ENCODE measurements around the gene CRABP2.

Gene CRABP2

DNA sequence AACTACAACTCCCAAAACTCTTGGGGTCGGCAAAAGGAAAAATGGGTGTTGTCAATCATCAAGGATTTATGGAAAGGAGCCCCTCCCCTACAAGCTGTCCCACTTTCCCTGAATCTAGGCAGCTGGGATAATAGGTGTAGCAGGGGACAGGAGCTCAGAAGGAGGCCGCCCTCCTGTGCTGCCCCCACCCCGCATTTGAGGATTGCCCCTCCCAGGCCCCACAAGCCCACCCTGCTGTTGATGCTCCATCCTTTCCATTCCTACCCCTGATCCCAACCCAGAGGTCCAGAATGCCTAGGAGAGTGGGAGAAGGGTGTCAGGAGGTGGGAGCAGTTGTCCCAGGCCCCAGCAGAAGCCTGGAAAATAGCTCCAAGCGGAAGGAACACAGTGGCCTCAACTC is 37.4 kb upstream of the CRABP2 start:
- 100% methylated on average over 2 of the region's 4 CpGs for WGBS (ENCODE audit: insufficient coverage)
- ChIA-PET POLR2A (no interaction called here), CTCF (interaction anchor here (1.2 to 3.5 kb wide), 2 partner anchors 15 to 50 kb away, joined by 3 to 25 read pairs; partner anchors contain the start of genes ISG20L2 and METTL25B)
- Histone ChIP-seq H3K36me3 (ENCODE audit: control insufficient read depth in 4 of 4, insufficient read depth in 4 of 4, low read length in 3 of 4) (peaks cover 6 to 61% (median 20%) of the 10 kb centered on the region in 4 experiments), H3K4me3 (ENCODE audit: control insufficient read depth in 1 of 7, extremely low read depth in 1 of 7, insufficient read depth in 4 of 7, low read depth in 2 of 7, low read length in 6 of 7) (no peak overlapping the region), H3K27me3 (replicated peaks in 2 of 5; ENCODE audit: control insufficient read depth in 4 of 5, insufficient read depth in 5 of 5, low read length in 4 of 5) (no peaks in the 10 kb centered on the region), H3K9me3 (ENCODE audit: control extremely low read depth in 1 of 5, control insufficient read depth in 4 of 5, insufficient read depth in 2 of 5, low read depth in 1 of 5, low read length in 4 of 5) (no peaks in the 10 kb centered on the region), H3K4me1 (ENCODE audit: control extremely low read depth in 1 of 4, control insufficient read depth in 4 of 4, insufficient read depth in 4 of 4, low read length in 3 of 4) (peaks cover 23 to 67% (median 58%) of the 10 kb centered on the region in 4 experiments), H3K27ac (ENCODE audit: insufficient read depth in 1 of 2, low read depth in 1 of 2, low read length in 2 of 2, poor library complexity in 1 of 2, severe bottlenecking in 2 of 2) (peak overlapping the region in 1 of 2 experiments; percentile 11)
- DNase-seq, result no peak

DNA sequence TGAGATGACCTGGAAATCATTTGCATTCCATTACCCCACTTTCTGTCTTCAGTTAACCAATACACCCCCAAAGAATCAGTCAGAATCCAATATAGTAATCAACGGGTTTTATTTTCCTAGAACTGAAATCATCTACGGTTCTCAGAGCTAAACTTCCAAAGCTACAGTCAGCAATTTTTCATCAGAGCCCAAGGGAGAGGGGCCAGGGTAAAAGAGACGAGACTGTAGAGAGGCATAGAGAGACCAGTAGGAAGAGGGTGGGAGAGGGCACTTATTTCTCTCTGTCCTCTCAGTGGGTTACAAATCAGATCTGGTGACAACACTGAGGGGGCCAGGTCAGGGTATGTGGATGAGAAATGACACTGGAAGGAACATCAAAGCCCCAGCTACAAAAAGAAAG is 36.6 kb upstream of the CRABP2 start:
- POLR2A ChIA-PET, result interaction anchor here (1.4 kb wide), 1 partner anchor 9 kb away, joined by 5 read pairs; the partner anchor contains the start of gene HDGF

DNA sequence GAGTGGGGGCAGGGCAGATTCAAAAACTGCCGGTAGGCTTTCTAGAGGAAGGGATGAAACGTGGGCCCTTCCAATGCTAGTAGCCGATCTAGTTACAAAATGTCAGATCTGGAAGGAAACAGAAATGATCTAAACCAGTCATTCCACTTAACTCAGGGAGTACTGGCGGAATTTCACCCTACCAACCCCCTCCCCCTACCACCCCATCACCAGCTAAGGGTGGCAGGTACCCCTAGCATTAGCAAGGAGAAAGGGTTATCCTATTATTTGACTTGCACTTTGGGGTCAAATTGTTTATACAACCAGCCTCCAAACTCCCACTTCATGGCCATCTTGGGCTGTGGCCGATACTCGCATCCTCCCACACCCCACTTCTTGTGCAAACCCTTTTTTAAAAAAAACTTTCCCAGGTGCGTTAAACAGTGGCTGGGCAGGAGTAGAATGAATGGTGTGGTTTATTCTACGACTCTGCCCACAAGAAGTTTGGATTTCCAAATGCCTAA is 36.1 kb upstream of the CRABP2 start:
- Histone ChIP-seq H3K9me3 (ENCODE audit: control extremely low read depth in 1 of 5, control insufficient read depth in 4 of 5, insufficient read depth in 2 of 5, low read depth in 1 of 5, low read length in 4 of 5) (no peaks in the 10 kb centered on the region), H3K36me3 (ENCODE audit: control insufficient read depth in 4 of 4, insufficient read depth in 4 of 4, low read length in 3 of 4) (peaks cover 11 to 71% (median 28%) of the 10 kb centered on the region in 4 experiments)
- WGBS (ENCODE audit: insufficient coverage), result 26% methylated on average over 3 of the region's 8 CpGs

More for the DNA sequence above, 36.6 kb upstream of the CRABP2 start:
- Histone ChIP-seq H3K27me3 (replicated peaks in 2 of 5; ENCODE audit: control insufficient read depth in 4 of 5, insufficient read depth in 5 of 5, low read length in 4 of 5) (no peaks in the 10 kb centered on the region), H3K36me3 (ENCODE audit: control insufficient read depth in 4 of 4, insufficient read depth in 4 of 4, low read length in 3 of 4) (peaks cover 6 to 66% (median 25%) of the 10 kb centered on the region in 4 experiments), H3K9me3 (ENCODE audit: control extremely low read depth in 1 of 5, control insufficient read depth in 4 of 5, insufficient read depth in 2 of 5, low read depth in 1 of 5, low read length in 4 of 5) (no peaks in the 10 kb centered on the region), H3K27ac (ENCODE audit: insufficient read depth in 1 of 2, low read depth in 1 of 2, low read length in 2 of 2, poor library complexity in 1 of 2, severe bottlenecking in 2 of 2) (peak overlapping the region in 1 of 2 experiments; percentile 78), H3K4me3 (ENCODE audit: control insufficient read depth in 1 of 7, extremely low read depth in 1 of 7, insufficient read depth in 4 of 7, low read depth in 2 of 7, low read length in 6 of 7) (peak overlapping the region in 1 of 7 experiments; percentile 61), H3K4me1 (ENCODE audit: control extremely low read depth in 1 of 4, control insufficient read depth in 4 of 4, insufficient read depth in 4 of 4, low read length in 3 of 4) (peaks cover 20 to 60% (median 52%) of the 10 kb centered on the region in 4 experiments)
- 100% methylated on average over 2 of the region's 3 CpGs for WGBS (ENCODE audit: insufficient coverage)
- CTCF ChIA-PET, result interaction anchor here (1.1 to 3.5 kb wide), 6 partner anchors 11 to 118 kb away, joined by 3 to 25 read pairs (median 6); partner anchors contain the start of genes ISG20L2, METTL25B and PRCC
- no peak for DNase-seq

DNA sequence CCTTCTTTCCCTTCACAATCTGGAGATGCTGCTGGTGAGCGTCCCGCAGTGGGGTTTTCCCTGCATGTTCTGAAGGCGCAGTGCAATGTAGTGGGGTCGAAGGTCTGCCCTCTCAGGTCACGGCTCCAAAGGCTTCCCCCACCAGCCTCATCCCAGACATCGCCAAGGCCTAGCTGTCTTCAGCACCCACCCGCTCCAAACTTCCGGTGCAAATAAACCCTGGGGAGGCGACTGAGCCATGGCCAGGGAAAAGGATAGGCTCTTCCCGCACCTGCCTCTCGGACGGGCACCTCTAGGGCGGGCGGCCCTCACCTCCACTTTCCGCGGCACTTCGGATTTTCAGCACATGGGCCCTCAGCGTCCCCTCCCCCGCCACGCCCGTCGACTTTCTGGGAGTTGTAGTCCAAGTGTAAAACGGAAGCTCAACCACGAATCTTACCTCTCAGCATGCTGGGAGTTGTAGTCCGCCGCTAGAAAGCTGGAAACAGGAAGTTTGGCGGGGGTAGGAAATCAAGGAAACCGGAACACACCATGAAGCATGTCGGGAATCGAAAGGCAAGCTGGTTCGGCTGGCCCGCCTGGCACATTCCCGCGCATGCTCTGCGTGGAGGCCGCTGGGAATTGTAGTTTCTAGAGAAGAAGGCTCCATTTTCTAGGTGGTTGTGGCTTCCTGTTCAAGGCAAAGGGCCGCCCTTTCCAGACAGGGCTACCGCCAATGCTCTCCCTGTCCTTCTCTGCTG is 35.5 kb upstream of the CRABP2 start, which contains the start of gene MRPL24:
MRPL24 (minus strand) TSS at position 348 of the 740 bp plus-strand sequence. CDS start 2,384 bp downstream, outside the sequence.
- 0% methylated on average over 32 of the region's 38 CpGs for WGBS (ENCODE audit: insufficient coverage)
- CTCF ChIA-PET, result interaction anchor here (1.1 to 3.5 kb wide), 7 partner anchors 10 to 119 kb away, joined by 3 to 25 read pairs (median 5); partner anchors contain the start of genes HDGF, ISG20L2, METTL25B and PRCC
- H3K4me3 ChIP-seq (ENCODE audit: control insufficient read depth in 1 of 7, extremely low read depth in 1 of 7, insufficient read depth in 4 of 7, low read depth in 2 of 7, low read length in 6 of 7), result peak within 1 kb of the TSS; percentile 63 to 91 (median 83)
- H3K27me3 ChIP-seq (replicated peaks in 2 of 5; ENCODE audit: control insufficient read depth in 4 of 5, insufficient read depth in 5 of 5, low read length in 4 of 5), result no peaks in the 10 kb centered on the region
- peaks cover 16 to 49% (median 41%) of the 10 kb centered on the region in 4 experiments for H3K4me1 ChIP-seq (ENCODE audit: control extremely low read depth in 1 of 4, control insufficient read depth in 4 of 4, insufficient read depth in 4 of 4, low read length in 3 of 4)
- peak; percentile 99 to 100 (median 100) for DNase-seq
- H3K27ac ChIP-seq (ENCODE audit: insufficient read depth in 1 of 2, low read depth in 1 of 2, low read length in 2 of 2, poor library complexity in 1 of 2, severe bottlenecking in 2 of 2), result peak within 1 kb of the TSS; percentile 52 to 83
- H3K36me3 ChIP-seq (ENCODE audit: control insufficient read depth in 4 of 4, insufficient read depth in 4 of 4, low read length in 3 of 4), result peaks cover 11 to 73% (median 30%) of the 10 kb centered on the region in 4 experiments
- POLR2A ChIA-PET, result interaction anchor here (0.7 to 1.4 kb wide), 7 partner anchors 9 to 159 kb away, joined by 3 to 5 read pairs (median 4); partner anchors contain the start of genes HDGF, ISG20L2, METTL25B and PRCC
- no peaks in the 10 kb centered on the region for H3K9me3 ChIP-seq (ENCODE audit: control extremely low read depth in 1 of 5, control insufficient read depth in 4 of 5, insufficient read depth in 2 of 5, low read depth in 1 of 5, low read length in 4 of 5)

More for the DNA sequence above, 36.1 kb upstream of the CRABP2 start:
- ChIA-PET CTCF (interaction anchor here (1.1 to 3.5 kb wide), 6 partner anchors 11 to 118 kb away, joined by 3 to 25 read pairs (median 6); partner anchors contain the start of genes ISG20L2, METTL25B and PRCC), POLR2A (interaction anchor here (0.7 to 1.4 kb wide), 6 partner anchors 10 to 158 kb away, joined by 3 to 5 read pairs (median 4); partner anchors contain the start of genes HDGF, ISG20L2, METTL25B and PRCC)
- peaks cover 20 to 55% (median 47%) of the 10 kb centered on the region in 4 experiments for H3K4me1 ChIP-seq (ENCODE audit: control extremely low read depth in 1 of 4, control insufficient read depth in 4 of 4, insufficient read depth in 4 of 4, low read length in 3 of 4)
- peak overlapping the region; percentile 40 to 78 for H3K27ac ChIP-seq (ENCODE audit: insufficient read depth in 1 of 2, low read depth in 1 of 2, low read length in 2 of 2, poor library complexity in 1 of 2, severe bottlenecking in 2 of 2)
- H3K27me3 ChIP-seq (replicated peaks in 2 of 5; ENCODE audit: control insufficient read depth in 4 of 5, insufficient read depth in 5 of 5, low read length in 4 of 5), result no peaks in the 10 kb centered on the region
- H3K4me3 ChIP-seq (ENCODE audit: control insufficient read depth in 1 of 7, extremely low read depth in 1 of 7, insufficient read depth in 4 of 7, low read depth in 2 of 7, low read length in 6 of 7), result peak overlapping the region in 6 of 7 experiments; percentile 30 to 91 (median 61)
- no peak for DNase-seq

DNA sequence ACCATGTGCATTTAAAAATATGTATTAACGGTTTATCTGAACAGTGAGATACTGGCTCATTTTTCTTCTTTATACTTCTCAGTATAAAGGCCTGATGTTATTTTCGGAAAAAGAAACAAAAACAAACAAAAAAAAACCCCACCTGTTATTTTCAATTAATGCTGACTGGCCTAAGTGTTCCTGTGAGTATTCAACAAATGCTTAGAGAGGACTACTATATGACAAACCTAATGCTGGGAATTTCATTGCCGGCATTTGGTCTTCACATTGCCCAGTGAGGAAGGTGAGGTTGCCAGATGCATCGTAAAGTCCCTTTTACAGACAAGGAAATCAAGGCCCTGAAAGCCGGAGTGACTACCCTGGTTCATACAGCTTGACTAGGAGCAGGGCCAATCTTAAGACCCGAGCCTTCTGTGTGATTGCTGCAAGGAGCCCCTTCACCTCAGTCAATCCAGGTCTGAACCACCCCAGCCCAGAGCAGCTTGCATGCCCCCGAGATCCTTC is 34.9 kb upstream of the CRABP2 start:
- CTCF ChIA-PET, result interaction anchor here (1.3 to 3.5 kb wide), 5 partner anchors 10 to 117 kb away, joined by 3 to 25 read pairs (median 6); partner anchors contain the start of genes HDGF, ISG20L2, METTL25B and PRCC
- Histone ChIP-seq H3K27ac (ENCODE audit: insufficient read depth in 1 of 2, low read depth in 1 of 2, low read length in 2 of 2, poor library complexity in 1 of 2, severe bottlenecking in 2 of 2) (peak overlapping the region; percentile 52 to 83), H3K27me3 (replicated peaks in 2 of 5; ENCODE audit: control insufficient read depth in 4 of 5, insufficient read depth in 5 of 5, low read length in 4 of 5) (no peaks in the 10 kb centered on the region), H3K4me1 (ENCODE audit: control extremely low read depth in 1 of 4, control insufficient read depth in 4 of 4, insufficient read depth in 4 of 4, low read length in 3 of 4) (peaks cover 11 to 43% (median 35%) of the 10 kb centered on the region in 4 experiments), H3K9me3 (ENCODE audit: control extremely low read depth in 1 of 5, control insufficient read depth in 4 of 5, insufficient read depth in 2 of 5, low read depth in 1 of 5, low read length in 4 of 5) (no peaks in the 10 kb centered on the region), H3K36me3 (ENCODE audit: control insufficient read depth in 4 of 4, insufficient read depth in 4 of 4, low read length in 3 of 4) (peaks cover 12 to 71% (median 32%) of the 10 kb centered on the region in 4 experiments), H3K4me3 (ENCODE audit: control insufficient read depth in 1 of 7, extremely low read depth in 1 of 7, insufficient read depth in 4 of 7, low read depth in 2 of 7, low read length in 6 of 7) (peak overlapping the region; percentile 63 to 91 (median 83))
- POLR2A ChIA-PET, result interaction anchor here (1.1 kb wide), 2 partner anchors 11 to 28 kb away, joined by 3 to 4 read pairs; no protein-coding TSS in a partner anchor
- WGBS (ENCODE audit: insufficient coverage), result 14% methylated on average over 5 of the region's 7 CpGs
- DNase-seq, result no peak

DNA sequence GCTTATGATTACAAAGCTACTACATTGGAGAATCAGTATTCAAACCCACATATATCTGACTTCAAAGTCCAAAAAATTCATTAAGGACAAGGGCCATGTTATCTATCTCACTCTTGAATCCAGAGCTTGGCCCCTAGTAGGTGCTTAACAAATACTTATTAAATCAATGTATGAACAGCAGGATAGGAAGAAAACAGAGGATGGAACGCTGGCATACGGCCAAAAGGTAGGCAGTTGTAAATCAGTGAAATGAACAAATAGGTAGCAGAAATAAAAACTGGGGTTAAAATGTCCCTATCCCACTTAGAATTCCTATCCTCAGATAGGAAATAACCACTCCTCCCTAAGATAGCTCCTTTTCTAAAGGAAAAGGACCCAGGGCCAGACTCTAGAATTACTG is 33.5 kb upstream of the CRABP2 start:
- CTCF ChIA-PET, result interaction anchor here (1.4 kb wide), 1 partner anchor 12 kb away, joined by 4 read pairs; the partner anchor contains the start of gene METTL25B
- DNase-seq, result no peak
- peaks cover 14 to 62% (median 33%) of the 10 kb centered on the region in 4 experiments for H3K36me3 ChIP-seq (ENCODE audit: control insufficient read depth in 4 of 4, insufficient read depth in 4 of 4, low read length in 3 of 4)
- H3K4me1 ChIP-seq (ENCODE audit: control extremely low read depth in 1 of 4, control insufficient read depth in 4 of 4, insufficient read depth in 4 of 4, low read length in 3 of 4), result peaks cover 11 to 32% (median 21%) of the 10 kb centered on the region in 4 experiments
- no peaks in the 10 kb centered on the region for H3K27me3 ChIP-seq (replicated peaks in 2 of 5; ENCODE audit: control insufficient read depth in 4 of 5, insufficient read depth in 5 of 5, low read length in 4 of 5)
- no peaks in the 10 kb centered on the region for H3K9me3 ChIP-seq (ENCODE audit: control extremely low read depth in 1 of 5, control insufficient read depth in 4 of 5, insufficient read depth in 2 of 5, low read depth in 1 of 5, low read length in 4 of 5)
- no CpG with 5 or more reads among the region's 2 CpGs for WGBS (ENCODE audit: insufficient coverage)
- POLR2A ChIA-PET, result interaction anchor here (0.8 kb wide), 1 partner anchor 11 kb away, joined by 3 read pairs; the partner anchor contains the start of genes ISG20L2 and METTL25B
- no peak overlapping the region for H3K4me3 ChIP-seq (ENCODE audit: control insufficient read depth in 1 of 7, extremely low read depth in 1 of 7, insufficient read depth in 4 of 7, low read depth in 2 of 7, low read length in 6 of 7)
- H3K27ac ChIP-seq (ENCODE audit: insufficient read depth in 1 of 2, low read depth in 1 of 2, low read length in 2 of 2, poor library complexity in 1 of 2, severe bottlenecking in 2 of 2), result no peak overlapping the region
